HS-5 (cell line): ENCODE results near the gene ARID1B.

Experiments
- DNase-seq: peaks from one replicate; pipeline ENCODE4 v3.0.0-alpha.2; 2012; ENCODE audit warnings: low read depth

The ARID1B gene

GRCh38 chr6:156906451-156906850 lies 129.3 kb downstream of the ARID1B start:
- DNase-seq: no peak

- no peak for DNase-seq
Measured at GRCh38 chr6:156909212-156910010, 132.2 kb downstream of the ARID1B start.

- DNase-seq: no peak
Measured at GRCh38 chr6:156910011-156910334, 132.8 kb downstream of the ARID1B start.

GRCh38 chr6:156910938-156911337 lies 133.8 kb downstream of the ARID1B start:
- DNase-seq: no peak

DNA sequence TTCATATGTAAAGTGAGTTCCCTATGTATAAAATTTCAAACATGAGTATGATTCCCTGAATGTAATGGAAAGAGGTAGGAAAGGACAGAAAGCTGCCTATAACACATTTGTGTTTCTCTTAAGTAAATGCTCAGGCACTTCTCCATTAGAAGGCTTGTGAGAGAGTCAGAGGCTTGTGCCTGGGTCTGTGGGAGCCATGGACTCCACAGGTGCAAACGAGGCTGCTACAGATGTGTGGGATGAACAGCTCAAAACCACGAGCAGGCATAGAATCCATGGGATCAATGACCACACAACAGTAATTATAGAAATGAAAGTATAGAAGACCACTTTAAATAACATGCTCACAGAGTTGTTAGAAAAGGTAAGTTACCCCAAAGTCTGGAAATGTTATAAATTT lies 134.4 kb downstream of the ARID1B start:
- no peak for DNase-seq

DNA sequence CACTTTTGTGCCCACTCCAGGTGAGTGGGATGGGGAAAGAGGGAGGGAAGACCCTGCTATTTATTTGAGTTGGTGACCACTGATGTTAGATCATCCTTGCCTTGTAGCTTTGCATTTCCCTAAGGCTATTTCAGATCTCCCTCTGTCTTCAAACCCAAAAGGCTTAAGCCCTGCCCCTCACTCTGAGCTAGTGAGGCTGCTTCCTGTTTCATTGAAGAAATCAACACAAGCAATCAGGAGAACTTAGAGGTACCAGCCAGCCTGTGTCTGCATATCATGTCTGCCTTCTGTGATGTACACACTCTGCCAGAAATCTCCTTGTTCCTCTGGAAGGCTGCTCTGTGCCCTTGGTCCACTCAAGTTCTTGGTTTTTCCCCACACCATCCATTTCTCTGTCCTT lies 135.3 kb downstream of the ARID1B start:
- no peak for DNase-seq

DNA sequence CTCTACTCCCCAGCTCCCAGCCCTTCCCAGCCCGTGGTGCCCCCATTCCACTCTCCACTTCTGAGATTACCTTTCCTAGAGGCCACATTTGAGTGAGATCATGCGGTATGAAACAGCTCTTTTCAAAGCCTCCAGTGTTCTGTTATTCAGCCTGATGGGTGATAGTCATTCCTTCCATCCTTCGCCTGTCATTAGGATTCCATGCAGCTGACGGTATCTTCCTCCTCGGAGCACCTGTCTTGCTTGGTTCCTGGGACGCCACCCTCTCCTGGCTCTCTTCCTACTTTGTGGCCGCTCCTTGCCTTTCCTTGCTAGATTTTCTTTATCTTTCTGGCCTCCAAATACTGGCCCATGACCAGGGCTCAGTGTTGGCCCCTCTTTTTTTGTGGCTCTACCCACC lies 137.0 kb downstream of the ARID1B start:
- no peak for DNase-seq

DNA sequence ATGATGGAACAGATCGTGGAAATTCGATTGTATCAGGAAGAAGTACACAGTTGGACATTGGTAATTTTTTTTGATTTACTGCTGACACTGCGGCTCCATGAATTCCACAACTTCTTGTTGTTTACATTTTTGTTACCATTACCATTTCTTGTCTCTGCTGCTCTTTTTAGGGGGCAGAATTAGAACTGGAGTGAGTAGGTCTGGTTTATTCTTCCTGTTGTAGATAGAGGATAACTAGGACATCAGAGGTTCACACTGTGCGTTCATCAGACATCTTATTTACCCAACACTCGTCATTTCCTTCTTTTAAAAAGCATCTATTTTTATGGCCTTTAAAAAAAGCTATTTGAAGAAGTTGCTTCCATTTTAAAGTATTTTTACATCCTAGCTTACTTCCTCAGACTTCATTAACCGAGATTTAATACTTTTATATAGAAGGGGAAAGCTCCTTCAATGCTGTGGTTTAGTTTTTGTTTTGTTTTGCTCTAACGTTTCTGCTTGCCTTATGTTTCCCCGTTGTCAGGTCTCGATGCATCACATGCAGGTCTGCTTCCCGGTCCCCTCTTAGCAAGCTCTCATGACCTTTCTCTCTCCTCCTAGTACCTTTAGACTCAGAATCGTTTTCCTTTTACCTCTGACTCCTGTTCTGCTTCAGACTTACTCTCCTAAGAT lies 139.1 kb downstream of the ARID1B start:
- DNase-seq: no peak

GRCh38 chr6:156917213-156917612 lies 140.0 kb downstream of the ARID1B start:
- no peak for DNase-seq

GRCh38 chr6:156918647-156919046 lies 141.5 kb downstream of the ARID1B start:
- DNase-seq: no peak

DNA sequence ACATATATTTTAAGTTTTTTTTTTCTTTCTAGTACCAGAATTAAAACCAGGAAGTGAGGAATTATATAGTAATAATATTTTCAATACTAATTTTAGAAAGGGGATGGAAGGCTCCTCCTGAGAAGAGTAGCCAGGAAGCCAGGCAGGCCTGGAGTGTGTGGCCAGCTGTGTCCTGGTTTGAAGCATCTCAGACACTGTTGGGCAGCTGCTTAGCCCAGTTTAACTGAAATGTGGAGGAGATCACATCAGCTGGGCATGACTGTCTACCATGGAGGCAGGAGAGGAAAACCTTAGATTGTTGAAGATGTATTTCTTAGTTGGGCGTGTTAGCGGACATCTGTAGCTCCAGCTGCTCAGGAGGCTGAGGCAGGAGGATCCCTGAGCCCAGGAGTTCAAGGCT lies 142.2 kb downstream of the ARID1B start:
- no peak for DNase-seq

- DNase-seq: no peak
Measured at GRCh38 chr6:156919814-156920369, 142.7 kb downstream of the ARID1B start.

DNA sequence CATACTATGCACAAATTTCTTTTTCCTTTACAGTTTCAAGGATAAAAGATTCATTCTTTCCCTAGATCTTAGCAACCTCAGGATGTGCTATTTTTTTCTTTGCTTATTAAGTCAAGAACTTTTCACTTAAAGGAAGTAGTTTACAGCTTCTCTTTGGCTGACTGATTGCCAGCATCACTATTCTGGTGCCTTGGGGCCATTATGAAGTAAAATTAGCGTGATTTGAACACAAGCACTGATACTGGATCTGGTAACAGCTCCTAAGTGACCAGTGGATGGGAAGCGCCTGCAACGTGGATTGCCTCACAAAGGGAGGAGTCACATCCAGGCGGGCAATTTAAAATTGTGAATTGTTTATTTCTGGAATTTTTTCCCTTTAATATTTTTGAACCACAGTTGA lies 147.1 kb downstream of the ARID1B start:
- no peak for DNase-seq

GRCh38 chr6:156925026-156925425 lies 147.8 kb downstream of the ARID1B start:
- no peak for DNase-seq

DNA sequence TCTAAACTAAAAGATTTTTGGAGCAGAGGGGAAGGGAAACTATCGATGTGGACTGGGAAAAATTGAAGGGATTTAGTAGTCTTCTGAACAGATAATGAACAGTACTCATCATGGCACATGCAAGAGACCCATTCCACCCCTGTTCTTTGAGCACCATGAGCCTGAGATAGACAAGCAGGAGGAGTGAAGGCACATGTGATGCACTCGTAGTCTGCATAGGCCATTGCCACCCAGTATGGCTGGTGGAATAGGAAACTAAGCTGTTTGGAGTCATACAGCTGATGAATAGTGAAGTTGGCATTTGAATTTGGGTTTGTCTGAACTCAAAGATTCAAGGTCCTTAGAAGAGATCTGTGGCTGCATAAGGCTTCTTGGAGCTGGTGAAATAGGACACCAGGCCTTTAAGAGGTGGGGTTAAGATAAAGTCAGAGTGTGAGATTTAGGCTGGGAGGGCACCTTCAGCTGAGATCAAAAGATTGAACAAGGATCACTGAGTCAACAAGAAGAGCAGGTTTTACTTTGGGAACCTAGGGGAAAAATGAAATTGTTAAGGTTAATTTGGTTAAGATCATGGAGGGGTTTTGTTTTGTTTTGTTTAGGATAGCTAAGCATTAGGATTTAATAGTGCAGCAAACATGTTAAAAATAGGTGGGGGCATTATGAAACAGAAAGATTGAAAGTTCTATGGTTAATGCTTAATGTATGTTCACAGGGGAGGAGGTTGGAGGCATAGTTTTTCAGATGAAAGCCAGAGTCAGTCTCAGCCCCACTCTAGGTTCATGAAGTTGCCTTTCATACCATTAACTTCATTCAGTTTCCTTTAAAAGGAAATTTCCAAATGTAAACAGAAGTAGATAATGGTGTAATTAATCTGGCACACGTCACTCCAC lies 148.8 kb downstream of the ARID1B start:
- DNase-seq: no peak

GRCh38 chr6:156928126-156928525 lies 150.9 kb downstream of the ARID1B start:
- no peak for DNase-seq

DNA sequence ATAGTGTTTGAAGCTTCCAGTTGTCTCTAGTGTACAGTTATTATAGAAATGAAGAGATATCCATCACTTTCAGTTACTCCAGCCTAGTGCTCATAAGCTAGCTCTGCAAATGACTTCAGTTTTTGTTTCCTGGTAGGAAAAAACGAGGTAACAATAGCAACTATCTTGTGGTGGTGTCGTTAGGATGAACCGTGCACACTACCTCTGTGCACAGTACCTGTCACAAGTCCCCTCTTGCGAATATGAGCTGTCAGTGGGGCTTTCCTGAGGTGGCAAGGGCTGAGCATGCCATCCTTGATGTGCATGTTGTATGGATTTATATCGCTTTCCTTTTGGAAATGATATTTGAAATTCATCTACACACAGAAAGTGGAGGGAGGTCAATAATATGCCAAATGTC lies 151.8 kb downstream of the ARID1B start:
- no peak for DNase-seq

DNA sequence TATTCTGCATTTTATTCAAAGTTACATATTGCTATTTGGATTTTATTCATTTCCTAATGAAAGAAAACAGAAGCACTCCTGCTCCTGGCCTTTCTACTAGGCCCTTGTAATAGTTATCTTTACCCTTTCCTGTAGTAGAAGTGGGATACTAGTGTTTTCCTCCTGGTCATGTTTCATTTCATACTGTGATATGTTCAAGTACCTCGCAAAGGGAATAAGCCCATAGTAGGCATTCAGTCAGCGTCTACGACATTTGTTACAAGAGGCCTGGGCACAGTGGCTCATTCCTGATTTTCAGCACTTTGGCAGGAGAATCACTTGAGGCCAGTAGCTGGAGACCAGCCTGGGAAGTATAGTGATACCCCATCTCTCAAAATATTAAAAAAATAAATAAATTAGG lies 154.1 kb downstream of the ARID1B start:
- no peak for DNase-seq

- DNase-seq: no peak
Measured at GRCh38 chr6:156933201-156934068, 156.3 kb downstream of the ARID1B start.

- no peak for DNase-seq
Measured at GRCh38 chr6:156934069-156934460, 156.9 kb downstream of the ARID1B start.

GRCh38 chr6:156935000-156935399 lies 157.8 kb downstream of the ARID1B start:
- DNase-seq: no peak

- no peak for DNase-seq
Measured at GRCh38 chr6:156938143-156938542, 161.0 kb downstream of the ARID1B start.
